SK-N-SH (cell line): Measurements from ENCODE around the gene ANO6. TPM values are rescaled to one million over a fixed set of nuclear protein-coding genes. Genes with fewer than 3 reads are reported as not detected.

Experiments
- CTCF ChIA-PET: fragments of 300-600, 350-600 bp; formaldehyde crosslinking; extraction: SDS; loops from one replicate; lab custom pipeline; 2021; lab: Yijun Ruan, JAX
- POLR2A ChIA-PET: fragments of 350-600 bp; sonication (Branson Sonifier 250); formaldehyde crosslinking; extraction: SDS; loops from one replicate; lab custom pipeline; 2020; ENCODE audit warnings: antibody characterized with exemption, inconsistent platforms; lab: Yijun Ruan, JAX
- DNase-seq: peaks from one replicate; pipeline ENCODE4 v3.0.0; 2012
- H2AFZ ChIP-seq: fragments of 200-600 bp; sonication (generic); 2 replicates; pipeline ENCODE4 v1.8.1; 2016; ENCODE audit warnings: antibody characterized with exemption, mild to moderate bottlenecking, low read depth
- H3F3A ChIP-seq: fragments of 200-600 bp; sonication (generic); replicated peaks from 2 replicates; pipeline ENCODE3; 2016; ENCODE audit warnings: antibody characterized with exemption, mild to moderate bottlenecking; ENCODE audit not compliant: insufficient read depth
- H3K27ac ChIP-seq, 2 experiments: fragments of 200-500 bp in 1 of 2; fragments of 200-600 bp in 1 of 2; sonication (Bioruptor generic) in 1 of 2; sonication (generic), shearing (Covaris generic) in 1 of 2; 2 replicates each; pipeline versions ENCODE4 v1.5.1 to v1.6.1; 2014 to 2016; ENCODE audit warnings: low read depth in 2 of 2, inconsistent platforms in 1 of 2, low read length in 1 of 2, mild to moderate bottlenecking in 1 of 2, mixed read lengths in 1 of 2
- H3K27me3 ChIP-seq: fragments of 200-600 bp; sonication (generic), shearing (Covaris generic); 2 replicates; pipeline ENCODE4 v1.6.1; 2016; ENCODE audit warnings: mixed run types; ENCODE audit not compliant: insufficient read depth
- H3K36me3 ChIP-seq, 2 experiments: fragments of 200-500 bp in 1 of 2; fragments of 200-600 bp in 1 of 2; sonication (Bioruptor generic) in 1 of 2; sonication (generic) in 1 of 2; replicated peaks in 1 of 2; 2 replicates each; pipeline versions ENCODE3 to v1.5.1; 2014 to 2016; ENCODE audit warnings: low read length in 1 of 2, mild to moderate bottlenecking in 1 of 2; ENCODE audit not compliant: insufficient read depth in 2 of 2, control insufficient read depth in 1 of 2
- H3K4me1 ChIP-seq, 2 experiments: fragments of 200-500 bp in 1 of 2; fragments of 200-600 bp in 1 of 2; sonication (Bioruptor generic) in 1 of 2; sonication (generic), shearing (Covaris generic) in 1 of 2; 2 replicates each; pipeline versions ENCODE4 v1.5.1 to v1.6.1; 2014 to 2016; ENCODE audit warnings: low read depth in 1 of 2, low read length in 1 of 2, mixed run types in 1 of 2; ENCODE audit not compliant: insufficient read depth in 2 of 2, control insufficient read depth in 1 of 2
- H3K4me2 ChIP-seq: fragments of 200-600 bp; sonication (generic), shearing (Covaris generic); 2 replicates; pipeline ENCODE4 v1.6.1; 2017; ENCODE audit warnings: mixed run types
- H3K4me3 ChIP-seq, 2 experiments: fragments of 200-500 bp in 1 of 2; fragments of 200-600 bp in 1 of 2; sonication (Bioruptor generic) in 1 of 2; sonication (generic), shearing (Covaris generic) in 1 of 2; 2 replicates each; pipeline versions ENCODE4 v1.5.1 to v1.8.1; 2014 to 2016; ENCODE audit warnings: low read depth in 2 of 2, inconsistent platforms in 1 of 2, low read length in 1 of 2, mild to moderate bottlenecking in 1 of 2, mixed read lengths in 1 of 2, moderate library complexity in 1 of 2
- H3K79me2 ChIP-seq: fragments of 200-600 bp; sonication (generic); 2 replicates; pipeline ENCODE4 v1.8.1; 2017; ENCODE audit warnings: mild to moderate bottlenecking; ENCODE audit not compliant: insufficient read depth
- H3K9ac ChIP-seq: fragments of 200-600 bp; sonication (generic); 2 replicates; pipeline ENCODE4 v1.6.1; 2017; ENCODE audit warnings: mixed run types
- H3K9me2 ChIP-seq: fragments of 200-600 bp; sonication (generic); 2 replicates; pipeline ENCODE4 v1.6.1; 2017; ENCODE audit warnings: mixed run types
- H3K9me3 ChIP-seq: fragments of 200-600 bp; sonication (generic); 2 replicates; pipeline ENCODE4 v1.6.1; 2017; ENCODE audit warnings: mixed run types, mild to moderate bottlenecking, moderate library complexity
- H4K20me1 ChIP-seq: fragments of 200-600 bp; sonication (generic); 2 replicates; pipeline ENCODE4 v1.6.1; 2017; ENCODE audit warnings: mild to moderate bottlenecking, mixed run types; ENCODE audit not compliant: insufficient read depth
- ELF1 ChIP-seq: IDR thresholded peaks from 2 replicates; pipeline ENCODE4 v1.4.0; 2012
- FOSL2 ChIP-seq: IDR thresholded peaks from 2 replicates; pipeline ENCODE4 v1.4.0; 2012; ENCODE audit warnings: low read depth, mild to moderate bottlenecking, moderate library complexity, borderline replicate concordance
- FOXJ3 ChIP-seq: sonication (generic); formaldehyde crosslinking; IDR thresholded peaks from 2 replicates; pipeline ENCODE4 v1.5.1; 2020; ENCODE audit warnings: mild to moderate bottlenecking, missing genetic modification reagents
- FOXM1 ChIP-seq: IDR thresholded peaks from 2 replicates; pipeline ENCODE4 v1.4.0; 2012; ENCODE audit warnings: low read depth, mild to moderate bottlenecking
- POLR2AphosphoS5 ChIP-seq: IDR thresholded peaks from 2 replicates; pipeline ENCODE4 v1.6.1; 2012; ENCODE audit warnings: low read depth, low read length
- RCOR1 ChIP-seq: fragments of 150-350 bp; IDR thresholded peaks from 2 replicates; pipeline ENCODE4 v1.6.1; 2017; ENCODE audit warnings: antibody characterized with exemption, low read length
- RXRA ChIP-seq: IDR thresholded peaks from 2 replicates; pipeline ENCODE4 v1.4.0; 2012; ENCODE audit warnings: low read depth, mild to moderate bottlenecking, borderline replicate concordance
- SIN3A ChIP-seq: IDR thresholded peaks from 2 replicates; pipeline ENCODE4 v1.6.1; 2012; ENCODE audit warnings: low read depth, mild to moderate bottlenecking, low read length, moderate library complexity, borderline replicate concordance
- TCF12 ChIP-seq: IDR thresholded peaks from 2 replicates; pipeline ENCODE4 v1.4.0; 2012
- TEAD4 ChIP-seq: IDR thresholded peaks from 2 replicates; pipeline ENCODE4 v1.4.0; 2012; ENCODE audit warnings: mild to moderate bottlenecking, borderline replicate concordance; ENCODE audit not compliant: insufficient read depth
- YY1 ChIP-seq: IDR thresholded peaks from 2 replicates; pipeline ENCODE4 v1.4.0; 2012; ENCODE audit warnings: low read depth, mild to moderate bottlenecking
- WGBS: methylation state at CpG from one replicate; pipeline ENCODE4 v1.1.6; 2017; ENCODE audit warnings: low lambda C conversion rate; 5-methylcytosine and 5-hydroxymethylcytosine counted together
- polyA plus RNA-seq, 3 experiments: library from polyadenylated mRNA; depleted of rRNA; stranded (reverse); fragments of >200 nt; gene quantifications; 2 replicates each; pipeline ENCODE4 v1.2.3, GENCODE V29; 2012
- TF ChIP-seq, protein P1 (sequence below): IDR thresholded peaks from 2 replicates; pipeline ENCODE4 v1.4.0; 2012; ENCODE audit warnings: low read depth, borderline replicate concordance
- TF ChIP-seq, protein P2 (sequence below): fragments of 150-350 bp; IDR thresholded peaks from 2 replicates; pipeline ENCODE4 v1.6.1; 2017; ENCODE audit warnings: antibody characterized with exemption, low read length, low read depth, borderline replicate concordance
- TF ChIP-seq, protein P3 (sequence below): IDR thresholded peaks from 2 replicates; pipeline ENCODE4 v1.6.1; 2012; ENCODE audit warnings: mild to moderate bottlenecking, low read depth, low read length, moderate library complexity

Gene ANO6
- polyA plus RNA-seq, 1 of the 3 experiments (the other 2 are of a cell fraction), result 20.1 TPM

DNA sequence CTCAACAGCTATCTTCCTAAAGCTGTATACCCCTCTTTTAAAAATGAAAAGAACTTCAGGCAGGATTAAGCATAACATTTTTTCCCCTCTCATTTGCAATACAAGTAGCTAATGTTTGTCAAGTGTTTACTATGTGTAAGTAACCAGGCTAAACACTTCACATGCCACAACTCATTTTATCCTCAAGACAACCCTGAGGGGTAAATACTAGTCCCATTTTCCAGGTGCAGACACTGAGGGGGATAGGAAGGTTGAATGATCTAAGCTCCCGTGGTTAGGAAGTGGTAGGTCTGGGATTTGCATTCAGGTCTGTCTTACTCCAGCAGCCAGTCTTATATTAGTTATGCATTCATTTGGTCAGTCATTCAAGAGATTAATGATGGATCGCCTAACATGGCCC is 70.7 kb downstream of the ANO6 start:
- no peak overlapping the region for H3K9ac ChIP-seq
- no peaks in the 10 kb centered on the region for H3K9me3 ChIP-seq
- no peaks in the 10 kb centered on the region for H4K20me1 ChIP-seq
- H3K27ac ChIP-seq, result no peak overlapping the region
- no peak overlapping the region for H3K4me3 ChIP-seq
- H3F3A ChIP-seq, result peaks cover 26% of the 10 kb centered on the region
- peaks cover 81% of the 10 kb centered on the region for H3K79me2 ChIP-seq
- H3K4me2 ChIP-seq, result no peak overlapping the region
- H3K9me2 ChIP-seq, result no peaks in the 10 kb centered on the region
- H3K4me1 ChIP-seq, result peaks cover 3 to 37% of the 10 kb centered on the region in 2 experiments
- DNase-seq, result no peak
- H2AFZ ChIP-seq, result no peak overlapping the region
- H3K27me3 ChIP-seq, result no peaks in the 10 kb centered on the region
- POLR2A ChIA-PET, result no interaction called here
- peaks cover 0 to 10% of the 10 kb centered on the region in 2 experiments for H3K36me3 ChIP-seq
- WGBS, result 95% methylated on average over 2 of the region's 2 CpGs
- TF ChIP-seq, protein P1, sequence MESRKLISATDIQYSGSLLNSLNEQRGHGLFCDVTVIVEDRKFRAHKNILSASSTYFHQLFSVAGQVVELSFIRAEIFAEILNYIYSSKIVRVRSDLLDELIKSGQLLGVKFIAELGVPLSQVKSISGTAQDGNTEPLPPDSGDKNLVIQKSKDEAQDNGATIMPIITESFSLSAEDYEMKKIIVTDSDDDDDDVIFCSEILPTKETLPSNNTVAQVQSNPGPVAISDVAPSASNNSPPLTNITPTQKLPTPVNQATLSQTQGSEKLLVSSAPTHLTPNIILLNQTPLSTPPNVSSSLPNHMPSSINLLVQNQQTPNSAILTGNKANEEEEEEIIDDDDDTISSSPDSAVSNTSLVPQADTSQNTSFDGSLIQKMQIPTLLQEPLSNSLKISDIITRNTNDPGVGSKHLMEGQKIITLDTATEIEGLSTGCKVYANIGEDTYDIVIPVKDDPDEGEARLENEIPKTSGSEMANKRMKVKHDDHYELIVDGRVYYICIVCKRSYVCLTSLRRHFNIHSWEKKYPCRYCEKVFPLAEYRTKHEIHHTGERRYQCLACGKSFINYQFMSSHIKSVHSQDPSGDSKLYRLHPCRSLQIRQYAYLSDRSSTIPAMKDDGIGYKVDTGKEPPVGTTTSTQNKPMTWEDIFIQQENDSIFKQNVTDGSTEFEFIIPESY, result no peak
- no peak for TF ChIP-seq POLR2AphosphoS5
- TF ChIP-seq TEAD4, result no peak
- no peak for TF ChIP-seq RXRA
- TF ChIP-seq, protein P2, sequence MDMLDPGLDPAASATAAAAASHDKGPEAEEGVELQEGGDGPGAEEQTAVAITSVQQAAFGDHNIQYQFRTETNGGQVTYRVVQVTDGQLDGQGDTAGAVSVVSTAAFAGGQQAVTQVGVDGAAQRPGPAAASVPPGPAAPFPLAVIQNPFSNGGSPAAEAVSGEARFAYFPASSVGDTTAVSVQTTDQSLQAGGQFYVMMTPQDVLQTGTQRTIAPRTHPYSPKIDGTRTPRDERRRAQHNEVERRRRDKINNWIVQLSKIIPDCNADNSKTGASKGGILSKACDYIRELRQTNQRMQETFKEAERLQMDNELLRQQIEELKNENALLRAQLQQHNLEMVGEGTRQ, result no peak
- TF ChIP-seq FOXM1, result no peak
- no peak for TF ChIP-seq TCF12
- no peak for TF ChIP-seq SIN3A
- no peak for TF ChIP-seq YY1
- no peak for TF ChIP-seq FOXJ3 (CRISPR knock-in tag)
- no peak for TF ChIP-seq FOSL2
- TF ChIP-seq, protein P3, sequence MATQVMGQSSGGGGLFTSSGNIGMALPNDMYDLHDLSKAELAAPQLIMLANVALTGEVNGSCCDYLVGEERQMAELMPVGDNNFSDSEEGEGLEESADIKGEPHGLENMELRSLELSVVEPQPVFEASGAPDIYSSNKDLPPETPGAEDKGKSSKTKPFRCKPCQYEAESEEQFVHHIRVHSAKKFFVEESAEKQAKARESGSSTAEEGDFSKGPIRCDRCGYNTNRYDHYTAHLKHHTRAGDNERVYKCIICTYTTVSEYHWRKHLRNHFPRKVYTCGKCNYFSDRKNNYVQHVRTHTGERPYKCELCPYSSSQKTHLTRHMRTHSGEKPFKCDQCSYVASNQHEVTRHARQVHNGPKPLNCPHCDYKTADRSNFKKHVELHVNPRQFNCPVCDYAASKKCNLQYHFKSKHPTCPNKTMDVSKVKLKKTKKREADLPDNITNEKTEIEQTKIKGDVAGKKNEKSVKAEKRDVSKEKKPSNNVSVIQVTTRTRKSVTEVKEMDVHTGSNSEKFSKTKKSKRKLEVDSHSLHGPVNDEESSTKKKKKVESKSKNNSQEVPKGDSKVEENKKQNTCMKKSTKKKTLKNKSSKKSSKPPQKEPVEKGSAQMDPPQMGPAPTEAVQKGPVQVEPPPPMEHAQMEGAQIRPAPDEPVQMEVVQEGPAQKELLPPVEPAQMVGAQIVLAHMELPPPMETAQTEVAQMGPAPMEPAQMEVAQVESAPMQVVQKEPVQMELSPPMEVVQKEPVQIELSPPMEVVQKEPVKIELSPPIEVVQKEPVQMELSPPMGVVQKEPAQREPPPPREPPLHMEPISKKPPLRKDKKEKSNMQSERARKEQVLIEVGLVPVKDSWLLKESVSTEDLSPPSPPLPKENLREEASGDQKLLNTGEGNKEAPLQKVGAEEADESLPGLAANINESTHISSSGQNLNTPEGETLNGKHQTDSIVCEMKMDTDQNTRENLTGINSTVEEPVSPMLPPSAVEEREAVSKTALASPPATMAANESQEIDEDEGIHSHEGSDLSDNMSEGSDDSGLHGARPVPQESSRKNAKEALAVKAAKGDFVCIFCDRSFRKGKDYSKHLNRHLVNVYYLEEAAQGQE, result no peak
- TF ChIP-seq RCOR1, result no peak
- TF ChIP-seq ELF1, result no peak
- CTCF ChIA-PET, result interaction anchor here (1.3 to 1.6 kb wide), 2 partner anchors 20 to 102 kb away, joined by 3 to 4 read pairs; no protein-coding TSS in a partner anchor
